WTC11 (cell line): Measurements from ENCODE around the gene OR2L3.

ENCODE experiments used
- NFATC4 ChIP-seq: fragments of 250-450 bp; sonication (Bioruptor Pico); IDR thresholded peaks from 2 replicates; pipeline ENCODE4 v1.9.0; 2021; ENCODE audit warnings: mild to moderate bottlenecking
- ZNF138 ChIP-seq: sonication (generic); formaldehyde crosslinking; conservative IDR thresholded peaks from 2 replicates; pipeline ENCODE4 v1.8.1; 2022; ENCODE audit warnings: mild to moderate bottlenecking, moderate library complexity, missing genetic modification reagents
- ZNF263 ChIP-seq: sonication (generic); formaldehyde crosslinking; IDR thresholded peaks from 2 replicates; pipeline ENCODE4 v1.8.1; 2022; ENCODE audit warnings: low read depth, mild to moderate bottlenecking, moderate library complexity, missing genetic modification reagents
- TF ChIP-seq, protein P1 (sequence below): sonication (generic); formaldehyde crosslinking; IDR thresholded peaks from 2 replicates; pipeline ENCODE4 v1.8.1; 2023; ENCODE audit warnings: mild to moderate bottlenecking, missing genetic modification reagents
- TF ChIP-seq, protein P2 (sequence below): fragments of 200-600 bp; IDR thresholded peaks from 2 replicates; pipeline ENCODE4 v1.8.0; 2022; ENCODE audit warnings: antibody characterized with exemption
- TF ChIP-seq, protein P3 (sequence below): sonication (generic); formaldehyde crosslinking; IDR thresholded peaks from 2 replicates; pipeline ENCODE4 v1.8.1; 2022; ENCODE audit warnings: low read depth, missing genetic modification reagents, borderline replicate concordance
- TF ChIP-seq, protein P4 (sequence below): fragments of 250-450 bp; sonication (Bioruptor Pico); IDR thresholded peaks from 2 replicates; pipeline ENCODE4 v2.1.2; 2022; ENCODE audit warnings: mild to moderate bottlenecking, moderate library complexity
- TF ChIP-seq, protein P5 (sequence below): sonication (generic); formaldehyde crosslinking; IDR thresholded peaks from 2 replicates; pipeline ENCODE4 v1.8.0; 2022; ENCODE audit warnings: mild to moderate bottlenecking, missing genetic modification reagents

DNA sequence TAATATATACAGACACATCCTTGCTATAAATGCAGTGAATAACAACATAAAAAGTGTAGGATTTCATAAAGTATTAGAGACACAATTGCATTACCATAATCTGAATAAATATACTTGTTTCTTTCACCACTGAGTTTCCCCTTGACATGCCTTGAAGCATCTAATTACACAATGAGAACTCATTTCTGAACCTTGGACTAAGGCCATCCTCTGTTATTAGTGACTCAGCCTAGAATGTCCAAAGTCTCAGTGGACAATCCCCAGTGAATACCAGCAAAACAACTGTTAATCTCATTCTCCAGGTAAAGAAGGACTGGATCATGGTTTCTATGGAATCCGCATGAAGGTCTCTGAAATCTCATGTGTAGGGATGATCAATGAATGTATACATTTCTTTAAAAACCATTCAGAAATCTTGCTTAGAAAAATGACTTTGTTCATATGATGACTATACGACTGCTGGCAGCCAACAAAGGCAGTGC, 33.4 kb upstream of the OR2L3 start, which contains the start of gene OR2L5:
- TF ChIP-seq, protein P1, sequence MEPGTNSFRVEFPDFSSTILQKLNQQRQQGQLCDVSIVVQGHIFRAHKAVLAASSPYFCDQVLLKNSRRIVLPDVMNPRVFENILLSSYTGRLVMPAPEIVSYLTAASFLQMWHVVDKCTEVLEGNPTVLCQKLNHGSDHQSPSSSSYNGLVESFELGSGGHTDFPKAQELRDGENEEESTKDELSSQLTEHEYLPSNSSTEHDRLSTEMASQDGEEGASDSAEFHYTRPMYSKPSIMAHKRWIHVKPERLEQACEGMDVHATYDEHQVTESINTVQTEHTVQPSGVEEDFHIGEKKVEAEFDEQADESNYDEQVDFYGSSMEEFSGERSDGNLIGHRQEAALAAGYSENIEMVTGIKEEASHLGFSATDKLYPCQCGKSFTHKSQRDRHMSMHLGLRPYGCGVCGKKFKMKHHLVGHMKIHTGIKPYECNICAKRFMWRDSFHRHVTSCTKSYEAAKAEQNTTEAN (CRISPR knock-in tag): no peak
- TF ChIP-seq, protein P2, sequence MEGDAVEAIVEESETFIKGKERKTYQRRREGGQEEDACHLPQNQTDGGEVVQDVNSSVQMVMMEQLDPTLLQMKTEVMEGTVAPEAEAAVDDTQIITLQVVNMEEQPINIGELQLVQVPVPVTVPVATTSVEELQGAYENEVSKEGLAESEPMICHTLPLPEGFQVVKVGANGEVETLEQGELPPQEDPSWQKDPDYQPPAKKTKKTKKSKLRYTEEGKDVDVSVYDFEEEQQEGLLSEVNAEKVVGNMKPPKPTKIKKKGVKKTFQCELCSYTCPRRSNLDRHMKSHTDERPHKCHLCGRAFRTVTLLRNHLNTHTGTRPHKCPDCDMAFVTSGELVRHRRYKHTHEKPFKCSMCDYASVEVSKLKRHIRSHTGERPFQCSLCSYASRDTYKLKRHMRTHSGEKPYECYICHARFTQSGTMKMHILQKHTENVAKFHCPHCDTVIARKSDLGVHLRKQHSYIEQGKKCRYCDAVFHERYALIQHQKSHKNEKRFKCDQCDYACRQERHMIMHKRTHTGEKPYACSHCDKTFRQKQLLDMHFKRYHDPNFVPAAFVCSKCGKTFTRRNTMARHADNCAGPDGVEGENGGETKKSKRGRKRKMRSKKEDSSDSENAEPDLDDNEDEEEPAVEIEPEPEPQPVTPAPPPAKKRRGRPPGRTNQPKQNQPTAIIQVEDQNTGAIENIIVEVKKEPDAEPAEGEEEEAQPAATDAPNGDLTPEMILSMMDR: no peak
- TF ChIP-seq, protein P3, sequence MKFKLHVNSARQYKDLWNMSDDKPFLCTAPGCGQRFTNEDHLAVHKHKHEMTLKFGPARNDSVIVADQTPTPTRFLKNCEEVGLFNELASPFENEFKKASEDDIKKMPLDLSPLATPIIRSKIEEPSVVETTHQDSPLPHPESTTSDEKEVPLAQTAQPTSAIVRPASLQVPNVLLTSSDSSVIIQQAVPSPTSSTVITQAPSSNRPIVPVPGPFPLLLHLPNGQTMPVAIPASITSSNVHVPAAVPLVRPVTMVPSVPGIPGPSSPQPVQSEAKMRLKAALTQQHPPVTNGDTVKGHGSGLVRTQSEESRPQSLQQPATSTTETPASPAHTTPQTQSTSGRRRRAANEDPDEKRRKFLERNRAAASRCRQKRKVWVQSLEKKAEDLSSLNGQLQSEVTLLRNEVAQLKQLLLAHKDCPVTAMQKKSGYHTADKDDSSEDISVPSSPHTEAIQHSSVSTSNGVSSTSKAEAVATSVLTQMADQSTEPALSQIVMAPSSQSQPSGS (CRISPR knock-in tag): no peak
- no peak for TF ChIP-seq NFATC4
- TF ChIP-seq, protein P4, sequence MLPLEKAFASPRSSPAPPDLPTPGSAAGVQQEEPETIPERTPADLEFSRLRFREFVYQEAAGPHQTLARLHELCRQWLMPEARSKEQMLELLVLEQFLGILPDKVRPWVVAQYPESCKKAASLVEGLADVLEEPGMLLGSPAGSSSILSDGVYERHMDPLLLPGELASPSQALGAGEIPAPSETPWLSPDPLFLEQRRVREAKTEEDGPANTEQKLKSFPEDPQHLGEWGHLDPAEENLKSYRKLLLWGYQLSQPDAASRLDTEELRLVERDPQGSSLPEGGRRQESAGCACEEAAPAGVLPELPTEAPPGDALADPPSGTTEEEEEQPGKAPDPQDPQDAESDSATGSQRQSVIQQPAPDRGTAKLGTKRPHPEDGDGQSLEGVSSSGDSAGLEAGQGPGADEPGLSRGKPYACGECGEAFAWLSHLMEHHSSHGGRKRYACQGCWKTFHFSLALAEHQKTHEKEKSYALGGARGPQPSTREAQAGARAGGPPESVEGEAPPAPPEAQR (CRISPR knock-in tag): no peak
- TF ChIP-seq, protein P5, sequence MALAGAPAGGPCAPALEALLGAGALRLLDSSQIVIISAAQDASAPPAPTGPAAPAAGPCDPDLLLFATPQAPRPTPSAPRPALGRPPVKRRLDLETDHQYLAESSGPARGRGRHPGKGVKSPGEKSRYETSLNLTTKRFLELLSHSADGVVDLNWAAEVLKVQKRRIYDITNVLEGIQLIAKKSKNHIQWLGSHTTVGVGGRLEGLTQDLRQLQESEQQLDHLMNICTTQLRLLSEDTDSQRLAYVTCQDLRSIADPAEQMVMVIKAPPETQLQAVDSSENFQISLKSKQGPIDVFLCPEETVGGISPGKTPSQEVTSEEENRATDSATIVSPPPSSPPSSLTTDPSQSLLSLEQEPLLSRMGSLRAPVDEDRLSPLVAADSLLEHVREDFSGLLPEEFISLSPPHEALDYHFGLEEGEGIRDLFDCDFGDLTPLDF (CRISPR knock-in tag): no peak
- TF ChIP-seq ZNF138 (CRISPR knock-in tag): no peak
- TF ChIP-seq ZNF263 (CRISPR knock-in tag): no peak
